ENCODE data around the gene IKBKG.
A peak's percentile ranks its signal among the peaks of the same experiment; 100 is the strongest.
"Not testable (repeated sequence)": the region's sequence is repeated elsewhere in the genome, so short reads cannot be mapped to it uniquely, and the experiment has no call there.

Gene IKBKG

GRCh38 chrX:154529206-154529612 is 18.2 kb upstream of the IKBKG start:
- peaks cover 0 to 9% of the 10 kb centered on the region in 2 donors for H3K36me3 ChIP-seq (ENCODE audit: control insufficient read depth in 1 of 2, insufficient read depth in 2 of 2, low read length in 2 of 2)
- H3K9me3 ChIP-seq (ENCODE audit: control insufficient read depth in 1 of 2, low read length in 2 of 2): no peaks in the 10 kb centered on the region
- peaks cover 0 to 4% of the 10 kb centered on the region in 2 donors for H3K4me1 ChIP-seq (ENCODE audit: control insufficient read depth in 1 of 2, insufficient read depth in 2 of 2, low read length in 2 of 2)
- H3K27ac ChIP-seq (ENCODE audit: low read length): no peak overlapping the region
- no peak overlapping the region for H3K4me3 ChIP-seq (ENCODE audit: low read depth in 1 of 2, low read length in 2 of 2)
- H3K27me3 ChIP-seq (ENCODE audit: low read depth, low read length): no peaks in the 10 kb centered on the region

- Histone ChIP-seq H3K9me3 (ENCODE audit: control insufficient read depth in 1 of 2, low read length in 2 of 2) (no peaks in the 10 kb centered on the region), H3K36me3 (ENCODE audit: control insufficient read depth in 1 of 2, insufficient read depth in 2 of 2, low read length in 2 of 2) (peaks cover 0 to 13% of the 10 kb centered on the region in 2 donors)
These were observed 17.1 kb upstream of the IKBKG start for GRCh38 chrX:154530286-154530685.

GRCh38 chrX:154531626-154532025 is 15.8 kb upstream of the IKBKG start:
- Histone ChIP-seq H3K36me3 (ENCODE audit: control insufficient read depth in 1 of 2, insufficient read depth in 2 of 2, low read length in 2 of 2) (peaks cover 0 to 19% of the 10 kb centered on the region in 2 donors), H3K27ac (ENCODE audit: low read length) (no peak overlapping the region), H3K27me3 (ENCODE audit: low read depth, low read length) (no peaks in the 10 kb centered on the region), H3K9me3 (ENCODE audit: control insufficient read depth in 1 of 2, low read length in 2 of 2) (no peaks in the 10 kb centered on the region), H3K4me1 (ENCODE audit: control insufficient read depth in 1 of 2, insufficient read depth in 2 of 2, low read length in 2 of 2) (peaks cover 0 to 9% of the 10 kb centered on the region in 2 donors), H3K4me3 (ENCODE audit: low read depth in 1 of 2, low read length in 2 of 2) (no peak overlapping the region)

More at GRCh38 chrX:154530286-154530685, 17.1 kb upstream of the IKBKG start:
- Histone ChIP-seq H3K27me3 (ENCODE audit: low read depth, low read length) (no peaks in the 10 kb centered on the region), H3K4me1 (ENCODE audit: control insufficient read depth in 1 of 2, insufficient read depth in 2 of 2, low read length in 2 of 2) (peaks cover 0 to 9% of the 10 kb centered on the region in 2 donors), H3K27ac (ENCODE audit: low read length) (no peak overlapping the region), H3K4me3 (ENCODE audit: low read depth in 1 of 2, low read length in 2 of 2) (no peak overlapping the region)

GRCh38 chrX:154532690-154533089 is 14.7 kb upstream of the IKBKG start:
- H3K4me1 ChIP-seq (ENCODE audit: control insufficient read depth in 1 of 2, insufficient read depth in 2 of 2, low read length in 2 of 2): peaks cover 0 to 5% of the 10 kb centered on the region in 2 donors
- no peak overlapping the region for H3K27ac ChIP-seq (ENCODE audit: low read length)
- no peak overlapping the region for H3K4me3 ChIP-seq (ENCODE audit: low read depth in 1 of 2, low read length in 2 of 2)
- H3K9me3 ChIP-seq (ENCODE audit: control insufficient read depth in 1 of 2, low read length in 2 of 2): no peaks in the 10 kb centered on the region
- peaks cover 0 to 19% of the 10 kb centered on the region in 2 donors for H3K36me3 ChIP-seq (ENCODE audit: control insufficient read depth in 1 of 2, insufficient read depth in 2 of 2, low read length in 2 of 2)
- no peaks in the 10 kb centered on the region for H3K27me3 ChIP-seq (ENCODE audit: low read depth, low read length)

- H3K27ac ChIP-seq (ENCODE audit: low read length): no peak overlapping the region
- no peaks in the 10 kb centered on the region for H3K9me3 ChIP-seq (ENCODE audit: control insufficient read depth in 1 of 2, low read length in 2 of 2)
- H3K36me3 ChIP-seq (ENCODE audit: control insufficient read depth in 1 of 2, insufficient read depth in 2 of 2, low read length in 2 of 2): peaks cover 0 to 19% of the 10 kb centered on the region in 2 donors
- H3K27me3 ChIP-seq (ENCODE audit: low read depth, low read length): no peaks in the 10 kb centered on the region
- peaks cover 0 to 5% of the 10 kb centered on the region in 2 donors for H3K4me1 ChIP-seq (ENCODE audit: control insufficient read depth in 1 of 2, insufficient read depth in 2 of 2, low read length in 2 of 2)
- H3K4me3 ChIP-seq (ENCODE audit: low read depth in 1 of 2, low read length in 2 of 2): no peak overlapping the region
These were observed 12.7 kb upstream of the IKBKG start for GRCh38 chrX:154534526-154535322.

GRCh38 chrX:154535892-154536291 is 11.5 kb upstream of the IKBKG start:
- no peaks in the 10 kb centered on the region for H3K9me3 ChIP-seq (ENCODE audit: control insufficient read depth in 1 of 2, low read length in 2 of 2)
- peaks cover 0 to 19% of the 10 kb centered on the region in 2 donors for H3K36me3 ChIP-seq (ENCODE audit: control insufficient read depth in 1 of 2, insufficient read depth in 2 of 2, low read length in 2 of 2)

GRCh38 chrX:154539077-154539476 is 8.3 kb upstream of the IKBKG start:
- Histone ChIP-seq H3K4me3 (ENCODE audit: low read depth in 1 of 2, low read length in 2 of 2) (no peak overlapping the region), H3K27me3 (ENCODE audit: low read depth, low read length) (no peaks in the 10 kb centered on the region), H3K36me3 (ENCODE audit: control insufficient read depth in 1 of 2, insufficient read depth in 2 of 2, low read length in 2 of 2) (peaks cover 0 to 16% of the 10 kb centered on the region in 2 donors), H3K4me1 (ENCODE audit: control insufficient read depth in 1 of 2, insufficient read depth in 2 of 2, low read length in 2 of 2) (peaks cover 0 to 8% of the 10 kb centered on the region in 2 donors), H3K9me3 (ENCODE audit: control insufficient read depth in 1 of 2, low read length in 2 of 2) (no peaks in the 10 kb centered on the region), H3K27ac (ENCODE audit: low read length) (no peak overlapping the region)

More at GRCh38 chrX:154535892-154536291, 11.5 kb upstream of the IKBKG start:
- H3K4me1 ChIP-seq (ENCODE audit: control insufficient read depth in 1 of 2, insufficient read depth in 2 of 2, low read length in 2 of 2): peaks cover 0 to 5% of the 10 kb centered on the region in 2 donors
- no peak overlapping the region for H3K27ac ChIP-seq (ENCODE audit: low read length)
- H3K4me3 ChIP-seq (ENCODE audit: low read depth in 1 of 2, low read length in 2 of 2): no peak overlapping the region
- H3K27me3 ChIP-seq (ENCODE audit: low read depth, low read length): no peaks in the 10 kb centered on the region

GRCh38 chrX:154540365-154540764 is 7.1 kb upstream of the IKBKG start:
- not testable (repeated sequence) for H3K4me3 ChIP-seq (ENCODE audit: low read depth in 1 of 2, low read length in 2 of 2); H3K4me1 ChIP-seq (ENCODE audit: control insufficient read depth in 1 of 2, insufficient read depth in 2 of 2, low read length in 2 of 2); H3K27ac ChIP-seq (ENCODE audit: low read length); H3K27me3 ChIP-seq (ENCODE audit: low read depth, low read length); H3K9me3 ChIP-seq (ENCODE audit: control insufficient read depth in 1 of 2, low read length in 2 of 2)
- H3K36me3 ChIP-seq (ENCODE audit: control insufficient read depth in 1 of 2, insufficient read depth in 2 of 2, low read length in 2 of 2): peaks cover 0 to 11% of the 10 kb centered on the region in 2 donors

GRCh38 chrX:154540897-154541535 is 6.4 kb upstream of the IKBKG start:
- Histone ChIP-seq H3K4me1 (ENCODE audit: control insufficient read depth in 1 of 2, insufficient read depth in 2 of 2, low read length in 2 of 2) (peaks cover 0 to 6% of the 10 kb centered on the region in 2 donors), H3K27ac (ENCODE audit: low read length) (no peak overlapping the region), H3K9me3 (ENCODE audit: control insufficient read depth in 1 of 2, low read length in 2 of 2) (no peaks in the 10 kb centered on the region), H3K27me3 (ENCODE audit: low read depth, low read length) (no peaks in the 10 kb centered on the region), H3K4me3 (ENCODE audit: low read depth in 1 of 2, low read length in 2 of 2) (no peak overlapping the region), H3K36me3 (ENCODE audit: control insufficient read depth in 1 of 2, insufficient read depth in 2 of 2, low read length in 2 of 2) (peaks cover 0 to 6% of the 10 kb centered on the region in 2 donors)

GRCh38 chrX:154541589-154541895 is 5.9 kb upstream of the IKBKG start:
- Histone ChIP-seq H3K27me3 (ENCODE audit: low read depth, low read length) (no peaks in the 10 kb centered on the region), H3K4me1 (ENCODE audit: control insufficient read depth in 1 of 2, insufficient read depth in 2 of 2, low read length in 2 of 2) (peaks cover 0 to 9% of the 10 kb centered on the region in 2 donors), H3K27ac (ENCODE audit: low read length) (no peak overlapping the region), H3K36me3 (ENCODE audit: control insufficient read depth in 1 of 2, insufficient read depth in 2 of 2, low read length in 2 of 2) (peaks cover 0 to 6% of the 10 kb centered on the region in 2 donors), H3K4me3 (ENCODE audit: low read depth in 1 of 2, low read length in 2 of 2) (no peak overlapping the region), H3K9me3 (ENCODE audit: control insufficient read depth in 1 of 2, low read length in 2 of 2) (no peaks in the 10 kb centered on the region)

- Histone ChIP-seq H3K27ac (ENCODE audit: low read length) (peak overlapping the region; percentile 71), H3K4me1 (ENCODE audit: control insufficient read depth in 1 of 2, insufficient read depth in 2 of 2, low read length in 2 of 2) (peaks cover 0 to 9% of the 10 kb centered on the region in 2 donors), H3K27me3 (ENCODE audit: low read depth, low read length) (no peaks in the 10 kb centered on the region), H3K4me3 (ENCODE audit: low read depth in 1 of 2, low read length in 2 of 2) (no peak overlapping the region), H3K36me3 (ENCODE audit: control insufficient read depth in 1 of 2, insufficient read depth in 2 of 2, low read length in 2 of 2) (peaks cover 0 to 6% of the 10 kb centered on the region in 2 donors), H3K9me3 (ENCODE audit: control insufficient read depth in 1 of 2, low read length in 2 of 2) (no peaks in the 10 kb centered on the region)
These were observed 5.3 kb upstream of the IKBKG start for GRCh38 chrX:154541896-154542722.
